Testis (tissue), 2 donors: Measurements from ENCODE around the gene GPR27.

Experiments
- POLR2A ChIP-seq: fragments of 450-650 bp; IDR thresholded peaks from one replicate; pipeline ENCODE4 v1.6.1; 2017; ENCODE audit warnings: antibody characterized with exemption, mild to moderate bottlenecking, moderate library complexity
- TF ChIP-seq, protein P1 (sequence below), 3 experiments: fragments of 450-650 bp in 2 of 3; fragments of 200-600 bp in 1 of 3; sonication (generic) in 1 of 3; IDR thresholded peaks; one replicate each; pipeline ENCODE4 v1.5.1; 2016 to 2019; ENCODE audit warnings: antibody characterized with exemption in 3 of 3, mild to moderate bottlenecking in 2 of 3, moderate library complexity in 1 of 3

- TF ChIP-seq, protein P1, sequence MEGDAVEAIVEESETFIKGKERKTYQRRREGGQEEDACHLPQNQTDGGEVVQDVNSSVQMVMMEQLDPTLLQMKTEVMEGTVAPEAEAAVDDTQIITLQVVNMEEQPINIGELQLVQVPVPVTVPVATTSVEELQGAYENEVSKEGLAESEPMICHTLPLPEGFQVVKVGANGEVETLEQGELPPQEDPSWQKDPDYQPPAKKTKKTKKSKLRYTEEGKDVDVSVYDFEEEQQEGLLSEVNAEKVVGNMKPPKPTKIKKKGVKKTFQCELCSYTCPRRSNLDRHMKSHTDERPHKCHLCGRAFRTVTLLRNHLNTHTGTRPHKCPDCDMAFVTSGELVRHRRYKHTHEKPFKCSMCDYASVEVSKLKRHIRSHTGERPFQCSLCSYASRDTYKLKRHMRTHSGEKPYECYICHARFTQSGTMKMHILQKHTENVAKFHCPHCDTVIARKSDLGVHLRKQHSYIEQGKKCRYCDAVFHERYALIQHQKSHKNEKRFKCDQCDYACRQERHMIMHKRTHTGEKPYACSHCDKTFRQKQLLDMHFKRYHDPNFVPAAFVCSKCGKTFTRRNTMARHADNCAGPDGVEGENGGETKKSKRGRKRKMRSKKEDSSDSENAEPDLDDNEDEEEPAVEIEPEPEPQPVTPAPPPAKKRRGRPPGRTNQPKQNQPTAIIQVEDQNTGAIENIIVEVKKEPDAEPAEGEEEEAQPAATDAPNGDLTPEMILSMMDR (IDR thresholded peaks at IDR 0.05) = no peak
- TF ChIP-seq POLR2A = no peak
These were observed 40.6 kb upstream of the GPR27 start for GRCh38 chr3:71713041-71713440.
